ENCODE results near the gene PPP1R37. TPM values are rescaled to one million over a fixed set of nuclear protein-coding genes. Genes with fewer than 3 reads are reported as not detected.
"Not testable (repeated sequence)": the region's sequence is repeated elsewhere in the genome, so short reads cannot be mapped to it uniquely, and the experiment has no call there.

The PPP1R37 gene
- polyA plus RNA-seq, 12 donors: 15.0 to 43.3 (median 20.3) TPM; not detected in 1

DNA sequence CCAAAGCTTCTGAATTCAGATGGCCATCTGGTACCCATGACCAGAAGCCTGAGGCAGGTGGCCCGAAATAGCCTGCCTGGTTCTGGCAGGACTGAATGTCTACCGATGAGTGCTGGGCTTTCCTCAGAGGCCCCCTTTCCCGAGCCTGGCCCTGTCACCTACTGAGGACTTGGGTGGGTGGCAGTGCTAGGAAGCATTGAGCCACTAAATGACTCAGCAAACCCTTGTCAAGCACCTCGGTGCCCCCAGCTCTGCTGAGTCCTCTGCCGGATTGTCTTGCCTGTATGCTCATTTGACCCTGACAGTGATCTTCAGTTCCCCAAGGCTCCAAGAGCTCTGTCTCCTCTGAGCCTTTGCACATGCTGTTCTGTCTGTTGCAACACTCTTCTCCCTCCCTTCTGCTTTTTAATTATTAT is 17.9 kb downstream of the PPP1R37 start:
- no peak for DNase-seq

DNA sequence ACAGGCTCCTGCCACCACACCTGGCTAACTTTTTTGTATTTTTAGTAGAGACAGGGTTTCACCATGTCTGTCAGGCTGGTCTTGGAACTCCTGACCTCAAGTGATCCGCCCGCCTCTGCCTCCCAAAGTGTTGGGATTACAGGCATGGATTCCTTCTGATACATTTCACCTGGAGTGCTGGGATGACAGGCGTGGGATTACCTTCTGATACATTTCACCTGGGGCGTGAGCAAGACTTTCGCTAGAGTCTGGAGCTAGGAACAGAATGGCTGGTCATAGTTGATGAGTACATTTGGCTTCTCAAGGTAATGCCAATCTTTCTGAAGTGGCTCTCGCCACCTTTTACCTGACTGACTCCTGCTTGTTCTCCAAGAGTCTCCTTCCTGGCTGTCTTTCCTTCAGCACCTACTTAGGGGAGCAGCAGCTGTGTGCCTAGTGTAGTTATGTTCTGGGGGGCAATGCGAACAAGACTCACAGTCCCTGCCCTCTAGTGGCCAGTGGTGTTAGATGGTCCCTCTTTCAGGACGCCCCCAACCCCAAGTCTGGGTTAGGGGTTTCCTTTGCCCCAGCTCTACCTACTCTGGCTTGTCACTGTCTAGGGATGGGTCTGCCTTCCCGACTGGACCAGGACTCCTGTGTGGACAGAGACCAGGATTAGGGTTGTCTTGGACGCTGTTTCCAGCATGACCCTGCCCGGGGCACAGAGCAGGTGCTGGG is 19.3 kb downstream of the PPP1R37 start:
- no peak for DNase-seq

DNA sequence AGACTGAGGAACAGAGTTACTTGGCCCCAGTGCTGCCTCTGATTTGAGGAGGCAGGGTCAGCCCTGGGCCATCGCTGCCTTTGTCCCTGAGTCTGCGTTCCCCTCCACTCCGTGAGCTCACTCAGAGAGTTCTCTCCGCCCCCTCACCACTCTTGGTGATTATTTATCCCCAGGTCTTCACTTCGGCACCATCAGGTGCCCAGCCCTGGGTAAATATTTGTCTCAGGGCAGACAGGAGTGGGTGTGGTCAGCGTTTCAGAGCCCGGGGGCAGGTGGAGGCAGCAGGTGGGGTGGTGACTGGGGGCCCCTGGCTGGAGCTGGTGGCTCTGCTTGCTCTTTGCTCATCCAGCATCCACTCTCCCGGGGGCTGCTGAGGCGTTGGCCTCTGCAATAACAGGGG is 20.6 kb downstream of the PPP1R37 start:
- DNase-seq: no peak

DNA sequence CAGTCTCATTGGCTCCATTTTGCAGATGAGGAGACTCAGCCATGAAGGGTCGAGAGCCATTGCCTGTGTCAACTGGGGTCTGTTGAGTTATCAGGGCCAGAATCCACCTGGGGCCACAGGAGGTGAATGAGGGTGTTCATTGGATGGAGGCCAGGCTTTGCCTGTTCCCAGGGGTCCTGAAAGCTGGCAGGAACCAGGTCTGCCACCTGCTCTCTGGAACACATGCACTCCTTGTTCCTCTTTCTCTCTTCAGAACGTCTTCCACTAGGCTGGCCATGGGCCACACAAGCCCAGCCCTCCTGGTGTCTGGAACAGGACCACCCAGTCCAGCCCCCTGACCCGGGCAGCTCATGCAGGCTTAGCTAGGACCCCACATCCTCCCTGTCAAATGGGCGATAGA is 21.1 kb downstream of the PPP1R37 start:
- no peak for DNase-seq

DNA sequence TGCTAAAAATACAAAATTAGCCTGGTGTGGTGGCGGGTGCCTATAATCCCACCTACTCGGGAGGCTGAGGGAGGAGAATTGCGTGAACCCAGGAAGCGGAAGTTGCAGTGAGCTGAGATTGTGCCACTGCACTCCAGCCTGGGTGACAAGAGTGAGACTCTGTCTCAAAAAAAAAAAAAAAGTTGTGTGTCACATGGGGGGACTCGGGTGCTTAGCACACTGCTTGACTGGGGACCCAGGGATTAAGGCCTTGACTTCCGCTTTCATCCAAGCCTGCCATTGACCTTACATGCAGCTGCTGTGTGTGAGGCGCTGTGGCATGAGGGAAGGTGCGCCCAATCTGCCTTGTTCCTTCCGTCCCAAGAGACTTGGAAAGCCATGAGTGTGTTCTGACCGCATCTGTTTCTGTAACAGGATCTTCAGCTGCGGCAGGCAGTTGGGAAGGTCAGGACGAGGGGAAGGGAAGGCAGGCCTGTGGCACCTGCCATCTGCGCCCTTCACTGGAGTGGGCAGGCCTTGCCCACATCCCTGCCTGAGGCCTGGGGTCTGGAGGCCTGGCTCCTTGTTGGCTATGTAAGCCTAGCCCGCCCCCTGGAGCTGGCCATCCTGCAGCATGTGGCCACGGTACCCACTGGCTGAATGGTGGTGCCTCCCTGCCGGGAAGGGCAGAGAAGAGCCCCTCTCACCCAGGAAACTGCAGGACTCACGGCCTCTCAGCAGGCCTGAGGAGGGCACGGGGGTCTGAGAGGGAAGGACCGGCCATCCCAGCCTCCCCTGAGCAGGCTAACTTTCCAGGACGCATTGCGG is 23.0 kb downstream of the PPP1R37 start:
- DNase-seq: no peak

DNA sequence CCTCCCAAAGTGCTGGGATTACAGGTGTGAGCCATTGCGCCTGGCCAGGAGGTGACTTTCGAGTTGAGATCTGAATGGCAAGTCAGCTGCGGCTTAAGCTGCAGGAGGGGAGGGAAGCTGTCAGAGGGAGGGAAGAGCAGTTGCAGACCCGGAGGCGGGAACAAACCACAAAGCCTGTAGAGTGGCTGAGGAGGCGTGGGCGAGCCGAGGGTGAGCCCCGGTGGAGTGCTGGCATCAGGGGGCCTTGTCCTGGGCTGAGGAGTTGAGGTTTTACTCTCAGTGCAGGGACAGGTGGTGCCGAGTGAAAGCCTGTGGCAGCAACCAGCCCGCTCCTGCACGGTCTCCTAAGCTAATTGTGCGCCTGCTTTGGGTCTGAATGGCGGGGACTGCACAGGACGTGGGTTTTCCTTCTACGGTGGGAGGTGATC is 24.2 kb downstream of the PPP1R37 start:
- no peak for DNase-seq

DNA sequence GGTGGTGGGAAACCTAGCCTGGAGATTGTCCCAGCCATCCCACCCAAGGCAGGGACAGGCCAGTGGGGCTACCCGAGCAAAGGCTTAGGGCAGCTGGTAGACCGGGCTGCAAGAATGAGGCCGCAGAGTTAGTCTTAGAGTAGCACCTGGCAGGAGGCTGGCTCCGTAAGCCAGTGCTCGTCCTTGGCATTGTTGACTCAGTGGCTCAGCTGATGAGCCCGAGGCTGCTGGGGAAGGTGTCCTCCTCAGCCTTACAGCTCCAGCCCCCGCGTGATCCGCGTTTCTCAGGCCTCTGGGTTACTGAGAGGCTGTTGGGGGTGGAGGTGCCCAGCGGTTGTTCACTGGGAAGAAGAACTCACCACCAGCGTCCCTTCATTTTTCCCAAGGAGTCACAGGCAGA is 24.7 kb downstream of the PPP1R37 start:
- no peak for DNase-seq

DNA sequence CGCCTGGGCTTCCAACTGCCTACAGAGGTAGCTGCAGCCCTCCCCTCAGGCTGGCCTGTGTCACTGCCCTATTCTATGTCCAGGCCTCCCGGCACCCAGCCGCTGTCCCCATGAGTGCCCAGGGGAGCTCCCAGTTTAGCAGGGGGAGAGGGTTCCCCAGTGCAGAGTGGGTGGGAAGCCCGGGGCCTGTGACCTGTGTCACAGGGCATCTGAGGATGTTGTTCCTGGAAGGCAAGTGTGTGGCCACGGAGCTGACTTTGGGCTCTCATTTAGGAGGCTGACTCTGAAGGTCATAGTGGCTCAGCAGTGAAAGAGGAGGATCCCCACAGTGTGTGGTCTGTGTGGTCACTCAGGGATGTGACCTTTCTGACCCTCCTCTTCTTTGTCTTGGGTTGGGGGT is 25.1 kb downstream of the PPP1R37 start:
- no peak for DNase-seq

DNA sequence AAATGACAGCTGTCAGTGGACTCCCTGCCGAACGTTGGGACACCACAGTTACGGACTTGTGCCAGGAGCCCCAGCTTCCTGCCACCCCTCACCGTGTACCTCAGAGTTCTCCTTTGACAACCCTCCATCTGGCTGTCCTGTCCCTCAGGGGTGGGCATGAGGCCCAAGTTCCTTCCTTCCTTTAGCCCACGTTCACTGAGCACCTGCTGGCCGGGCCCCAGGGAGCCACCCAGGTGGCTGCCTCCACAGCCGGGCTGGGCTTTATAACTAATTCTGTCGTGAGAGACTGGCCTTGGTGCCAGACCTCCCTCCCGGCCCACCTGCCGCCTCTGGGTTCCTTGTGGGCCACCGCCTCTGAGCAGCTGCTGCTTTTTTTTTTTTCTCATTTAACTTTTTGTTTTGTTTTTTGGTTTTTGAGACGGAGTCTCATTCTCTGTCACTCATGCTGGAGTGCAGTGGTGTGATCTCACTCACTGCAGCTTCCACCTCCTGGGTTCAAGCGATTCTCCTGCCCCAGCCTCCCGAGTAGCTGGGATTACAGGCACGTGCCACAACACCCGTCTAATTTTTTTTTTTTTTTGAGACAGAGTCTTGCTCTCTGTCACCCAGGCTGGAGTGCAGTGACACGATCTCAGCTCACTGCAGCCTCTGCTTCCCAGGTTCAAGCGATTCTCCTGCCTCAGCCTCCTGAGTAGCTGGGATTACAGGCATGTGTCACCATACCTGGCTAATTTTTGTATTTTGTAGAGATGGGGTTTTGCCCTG is 25.8 kb downstream of the PPP1R37 start:
- not testable (repeated sequence) for DNase-seq

DNA sequence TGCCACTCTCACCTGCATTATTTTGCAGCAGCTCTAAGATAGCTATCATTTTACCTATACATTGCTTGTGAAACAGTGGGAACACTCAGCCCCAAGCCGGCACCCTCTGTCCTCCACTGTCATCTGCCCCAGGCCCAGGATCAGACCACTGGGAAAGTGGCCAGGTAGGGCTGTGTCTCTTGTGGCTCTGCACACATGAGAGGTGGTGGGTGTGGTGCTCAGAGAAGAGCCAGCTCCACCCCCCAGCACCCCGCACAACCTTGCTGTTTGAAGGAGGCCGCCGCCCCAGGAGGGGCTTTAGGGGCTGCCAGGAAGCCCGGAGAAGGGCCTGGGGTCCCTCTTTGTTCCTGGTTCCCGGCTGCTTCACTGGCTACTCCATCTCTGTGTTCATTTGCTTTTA is 26.6 kb downstream of the PPP1R37 start:
- DNase-seq: no peak

DNA sequence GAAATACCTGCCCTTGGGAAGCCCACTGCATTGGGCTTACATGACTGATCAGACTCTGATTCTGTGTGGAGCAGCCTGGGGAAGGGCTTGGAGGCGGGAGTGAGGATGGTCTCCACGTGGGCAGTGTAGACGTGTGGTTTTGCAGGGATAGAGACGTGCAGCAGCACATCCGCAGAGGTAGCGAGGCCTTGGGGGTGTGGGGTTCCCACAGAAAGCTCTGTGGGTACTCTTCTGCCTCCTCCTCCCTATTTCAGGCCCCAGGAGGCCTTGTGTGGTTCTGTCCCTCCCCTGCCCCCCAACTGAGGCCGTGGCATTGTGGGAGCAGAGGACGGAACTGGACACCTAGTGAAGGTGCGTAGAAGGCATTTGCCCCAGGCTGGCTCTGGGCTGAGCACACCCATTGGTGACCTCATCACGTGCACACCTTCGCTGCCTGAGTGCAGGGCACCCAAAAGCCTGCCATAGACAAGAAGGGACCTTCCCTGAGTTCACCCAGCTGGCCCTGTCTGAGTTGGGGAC is 28.9 kb downstream of the PPP1R37 start:
- no peak for DNase-seq

DNA sequence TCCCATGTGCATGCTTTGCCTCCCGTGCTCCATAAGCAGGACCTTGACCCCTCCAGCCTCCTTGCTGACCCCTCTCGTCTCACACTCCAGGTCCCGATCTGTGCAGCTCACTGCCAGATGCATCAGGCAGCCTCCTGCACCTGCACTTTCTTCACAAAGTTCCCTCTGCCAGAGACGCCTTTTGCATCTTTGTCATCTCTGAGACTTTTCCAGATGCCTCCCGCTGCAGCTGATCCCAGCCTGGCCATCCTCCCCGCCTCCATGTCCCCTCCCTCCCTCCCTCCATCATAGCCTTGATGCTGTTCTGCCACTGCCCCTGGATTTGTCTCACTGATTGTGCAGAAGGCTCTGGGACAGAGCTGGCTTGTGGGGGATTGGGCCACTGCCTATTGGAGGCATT is 29.9 kb downstream of the PPP1R37 start:
- no peak for DNase-seq

DNA sequence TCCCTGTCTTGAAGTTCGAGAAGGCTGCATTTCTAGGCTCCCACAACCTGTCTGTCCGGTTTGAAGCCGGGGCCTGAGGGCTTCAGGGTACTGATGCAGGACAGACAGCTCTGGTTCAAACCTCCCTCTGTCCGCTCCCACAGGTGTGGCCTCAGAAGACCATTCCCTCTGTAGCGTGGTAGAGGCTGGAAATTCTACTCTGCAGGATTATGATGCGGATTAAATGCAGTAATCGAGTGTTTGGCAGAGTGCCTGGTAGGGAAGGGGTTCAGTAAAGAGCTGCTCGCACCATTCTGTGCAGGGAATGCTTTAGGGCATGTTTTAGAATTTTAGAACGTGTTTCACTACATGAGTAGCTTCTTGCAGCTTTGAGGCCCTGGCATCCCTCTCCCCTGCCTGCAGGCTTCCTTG is 30.5 kb downstream of the PPP1R37 start:
- no peak for DNase-seq

DNA sequence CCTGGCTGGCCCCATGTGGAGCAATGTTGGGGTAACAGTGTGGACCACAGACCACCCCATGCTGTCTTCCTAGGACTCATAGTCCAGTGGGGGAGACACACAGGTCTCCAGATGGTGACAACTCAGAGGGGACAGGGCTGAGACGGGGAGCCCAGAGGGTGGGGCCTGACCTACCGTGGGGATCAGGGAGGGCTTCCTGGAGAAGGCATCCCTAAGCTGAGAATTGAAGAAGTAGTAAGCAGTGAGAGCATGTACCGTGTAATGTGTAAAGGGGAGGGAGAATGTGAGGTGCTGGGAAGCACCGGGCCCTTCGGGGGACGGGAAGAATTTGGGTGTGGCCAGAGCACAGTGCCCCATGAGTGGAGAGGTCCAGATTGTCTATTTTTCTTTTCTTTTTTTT is 31.0 kb downstream of the PPP1R37 start:
- DNase-seq: no peak

DNA sequence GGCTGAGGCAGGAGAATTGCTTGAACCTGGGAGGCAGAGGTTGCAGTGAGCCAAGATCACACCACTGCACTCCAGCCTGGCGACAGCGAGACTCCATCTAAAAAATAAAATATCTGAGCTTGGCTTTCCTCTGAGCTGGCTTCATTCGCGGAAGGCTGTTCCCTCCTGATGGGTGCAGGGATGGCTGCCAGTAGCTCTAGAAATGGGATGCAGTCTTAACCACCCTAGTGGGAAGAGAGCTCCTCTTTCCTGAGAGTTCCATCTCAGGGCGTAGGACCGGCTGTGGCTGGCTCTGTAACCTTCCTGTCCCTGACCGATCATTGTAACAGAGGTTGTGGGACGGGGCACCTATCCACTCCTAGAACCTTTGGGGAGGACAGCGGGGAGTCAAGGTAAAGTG is 32.4 kb downstream of the PPP1R37 start:
- no peak for DNase-seq

DNA sequence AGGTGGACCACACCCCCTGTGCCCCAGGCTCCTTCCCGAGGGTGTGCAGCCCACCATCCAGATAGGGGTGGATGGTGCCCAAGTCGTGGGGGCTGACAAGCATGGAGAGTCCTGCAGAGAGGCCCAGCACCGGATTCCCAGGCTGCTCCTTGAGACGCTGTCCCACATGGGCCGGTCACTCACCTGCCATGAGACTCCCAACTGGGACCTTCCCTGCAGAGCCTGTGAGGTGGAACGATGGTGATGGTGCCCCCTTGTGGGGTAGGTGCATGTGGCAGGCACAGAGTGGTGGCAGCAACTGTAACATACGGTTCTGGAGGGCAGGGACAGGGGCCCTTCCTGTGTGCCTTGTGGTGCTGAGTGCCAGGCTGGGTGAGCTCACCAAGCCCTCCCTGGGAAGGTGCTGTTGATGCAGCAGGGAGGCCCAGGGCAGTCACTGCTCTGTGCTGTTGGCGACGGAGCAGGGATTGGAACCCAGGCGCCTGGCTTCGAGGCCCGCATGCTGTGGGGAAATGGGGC is 33.1 kb downstream of the PPP1R37 start:
- DNase-seq: no peak

DNA sequence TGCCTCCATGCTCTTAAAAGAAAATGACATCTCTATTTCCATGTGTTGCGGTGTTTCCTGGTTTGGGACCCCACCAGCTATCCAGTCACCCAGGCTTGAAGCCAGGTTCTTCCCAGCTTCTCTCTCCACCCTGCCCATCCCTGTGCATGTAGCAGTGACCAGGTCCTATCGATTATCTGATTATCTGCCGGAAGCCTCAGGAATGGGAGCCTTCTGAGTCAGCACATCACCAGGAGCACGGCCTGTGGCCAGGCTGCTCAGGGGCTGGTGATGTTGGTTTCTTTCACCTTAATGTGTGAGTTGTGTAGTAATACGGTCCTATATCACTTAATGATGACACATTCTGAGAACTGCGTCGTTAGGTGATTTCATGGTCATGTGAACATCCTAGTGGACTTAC is 33.7 kb downstream of the PPP1R37 start:
- no peak for DNase-seq

DNA sequence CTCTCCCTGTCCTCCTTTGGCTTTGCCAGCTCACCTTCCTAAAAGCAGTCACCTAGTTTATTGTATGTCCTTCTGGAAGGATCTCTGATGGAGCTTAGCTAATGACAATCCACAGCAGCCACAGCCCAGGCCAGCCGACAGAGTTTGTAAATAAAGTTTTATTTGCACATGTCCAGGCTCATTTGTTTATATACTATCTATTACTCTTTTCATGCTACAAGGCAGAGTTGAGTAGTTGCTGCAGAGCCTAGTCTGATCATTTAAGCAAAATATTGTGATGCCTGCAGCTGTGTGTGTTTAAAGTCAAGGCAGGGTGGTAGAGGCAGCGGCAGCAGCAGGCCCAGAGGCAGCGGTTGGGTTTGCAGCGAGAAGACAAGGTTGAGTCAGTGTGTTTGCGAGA is 35.2 kb downstream of the PPP1R37 start:
- DNase-seq: no peak

DNA sequence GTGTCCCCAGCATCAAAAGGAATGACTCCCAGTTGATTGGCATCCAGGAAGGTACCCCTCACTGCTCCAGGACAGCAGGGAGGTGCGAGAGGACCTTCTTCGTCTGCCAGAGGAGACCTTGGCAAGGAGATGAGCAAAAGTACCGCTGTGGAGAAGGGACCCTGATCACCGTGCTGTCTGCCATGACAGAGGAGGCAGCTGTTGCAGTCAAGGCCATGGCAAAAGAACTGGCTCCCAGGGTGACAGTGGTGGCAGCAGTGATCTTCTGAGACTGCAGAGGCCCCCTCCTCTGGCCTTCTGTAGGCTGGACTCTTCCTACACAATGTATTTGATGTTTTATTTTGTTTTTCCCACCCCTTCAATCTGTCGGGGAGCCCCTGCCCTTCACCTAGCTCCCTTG is 35.8 kb downstream of the PPP1R37 start:
- no peak for DNase-seq

DNA sequence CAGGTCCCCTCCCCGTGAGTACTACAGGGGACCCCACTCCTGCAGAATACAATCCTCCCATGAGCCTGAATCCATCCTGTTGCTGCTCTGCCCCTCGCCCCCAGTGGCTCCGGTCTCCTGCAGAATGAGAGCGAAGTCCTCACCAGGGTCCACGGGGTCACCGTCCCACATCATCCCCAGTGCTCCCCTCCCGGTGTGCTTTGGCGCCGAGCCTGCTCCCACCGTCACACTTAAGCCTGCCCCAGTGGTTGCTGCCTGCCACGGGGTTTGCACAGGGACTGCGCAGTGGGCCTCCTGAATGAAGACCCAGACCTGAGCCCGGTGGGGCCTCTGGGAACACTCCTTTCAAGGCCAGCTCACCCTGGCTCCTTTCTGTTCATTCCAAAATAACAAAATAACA is 37.3 kb downstream of the PPP1R37 start:
- no peak for DNase-seq

DNA sequence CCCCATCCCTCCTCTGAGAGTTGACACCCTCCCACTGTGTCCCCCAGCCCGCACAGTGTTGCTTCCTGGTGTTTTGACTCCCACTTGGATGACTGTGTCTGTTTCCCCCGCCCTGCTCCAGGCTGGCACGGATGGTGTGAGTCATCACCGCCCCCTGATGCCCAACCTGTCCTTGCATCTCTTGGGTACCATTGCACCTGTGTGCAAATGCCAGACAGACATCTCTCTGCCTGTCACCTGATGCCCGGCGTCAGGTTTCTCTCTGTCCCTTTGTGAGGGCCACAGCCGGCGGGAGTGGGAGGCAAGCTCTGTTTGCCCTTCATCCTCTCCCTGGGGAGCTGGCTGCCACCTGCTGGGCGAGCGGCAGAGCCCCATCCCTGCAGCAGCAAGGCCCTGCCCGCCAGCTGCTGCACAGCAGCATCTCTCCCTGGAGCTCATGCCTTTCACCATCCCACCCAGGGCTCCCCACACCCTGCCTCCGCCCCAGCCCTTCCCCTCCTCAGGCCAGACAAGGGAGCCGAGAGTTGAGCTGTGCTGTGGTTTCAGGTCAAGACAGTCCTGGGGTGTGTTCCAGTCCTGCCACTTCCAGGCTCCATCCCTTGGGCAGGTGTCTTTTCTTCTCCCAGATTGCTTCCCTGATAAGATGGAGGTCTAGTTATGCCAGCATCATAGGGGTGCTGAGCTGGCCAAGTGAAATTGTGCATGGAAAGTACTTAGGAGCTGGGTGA is 38.1 kb downstream of the PPP1R37 start:
- no peak for DNase-seq

DNA sequence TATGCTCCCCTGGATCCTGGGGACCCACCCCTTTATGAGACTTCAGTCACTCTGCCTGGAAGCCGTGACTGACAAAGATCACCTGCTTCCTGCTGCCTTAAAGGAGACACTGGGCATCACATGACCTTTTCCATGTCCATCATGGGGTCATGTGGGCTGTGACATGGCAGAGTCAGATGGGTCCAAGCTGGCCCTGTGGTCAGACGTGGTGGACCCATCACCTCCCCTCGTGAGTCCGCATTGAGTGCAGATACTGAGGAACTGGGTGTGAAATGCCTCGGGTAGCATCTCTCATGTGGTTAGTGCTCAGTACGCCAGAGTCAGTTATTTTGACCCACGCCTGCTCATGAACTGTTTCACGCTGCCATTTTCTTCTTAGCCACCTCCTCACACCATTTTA is 40.7 kb downstream of the PPP1R37 start:
- no peak for DNase-seq

Data from muscle of arm (tissue), 12 donors.